Measurements from ENCODE around the gene TSPAN14.
"Not testable (repeated sequence)": the region's sequence is repeated elsewhere in the genome, so short reads cannot be mapped to it uniquely, and the experiment has no call there.

Gene TSPAN14

GRCh38 chr10:80530251-80530650 lies 76.1 kb downstream of the TSPAN14 start:
- no peak for DNase-seq

- DNase-seq = no peak
Observed at GRCh38 chr10:80530816-80531215, 76.7 kb downstream of the TSPAN14 start.

- no peak for DNase-seq
Observed at GRCh38 chr10:80532571-80532970, 78.5 kb downstream of the TSPAN14 start.

GRCh38 chr10:80534059-80534458 lies 79.9 kb downstream of the TSPAN14 start:
- not testable (repeated sequence) for DNase-seq

- not testable (repeated sequence) for DNase-seq
Observed at GRCh38 chr10:80534646-80535045, 80.5 kb downstream of the TSPAN14 start.

GRCh38 chr10:80535671-80536360 lies 81.7 kb downstream of the TSPAN14 start:
- DNase-seq = no peak

GRCh38 chr10:80536361-80536835 lies 82.3 kb downstream of the TSPAN14 start:
- no peak for DNase-seq

- DNase-seq = no peak
Observed at GRCh38 chr10:80537086-80537735, 83.1 kb downstream of the TSPAN14 start.

- no peak for DNase-seq
Observed at GRCh38 chr10:80537736-80538480, 83.8 kb downstream of the TSPAN14 start, which contains the start of gene SH2D4B. Gene SH2D4B (plus strand): TSS chr10:80537902. CDS start chr10:80538332, 430 bp downstream.

GRCh38 chr10:80538481-80539185 lies 84.5 kb downstream of the TSPAN14 start:
- DNase-seq = no peak

GRCh38 chr10:80539421-80540031 lies 85.4 kb downstream of the TSPAN14 start:
- DNase-seq = no peak

GRCh38 chr10:80540136-80540535 lies 86.0 kb downstream of the TSPAN14 start:
- no peak for DNase-seq

- DNase-seq = no peak
Observed at GRCh38 chr10:80540618-80540980, 86.5 kb downstream of the TSPAN14 start.

- no peak for DNase-seq
Observed at GRCh38 chr10:80540981-80541750, 87.1 kb downstream of the TSPAN14 start.

- no peak for DNase-seq
Observed at GRCh38 chr10:80542053-80542452, 87.9 kb downstream of the TSPAN14 start.

GRCh38 chr10:80542652-80543318 lies 88.7 kb downstream of the TSPAN14 start:
- no peak for DNase-seq

GRCh38 chr10:80543319-80543672 lies 89.2 kb downstream of the TSPAN14 start:
- DNase-seq = not testable (repeated sequence)

GRCh38 chr10:80544316-80544953 lies 90.3 kb downstream of the TSPAN14 start:
- DNase-seq = no peak

- no peak for DNase-seq
Observed at GRCh38 chr10:80545258-80545881, 91.3 kb downstream of the TSPAN14 start.

GRCh38 chr10:80552151-80552646 lies 98.1 kb downstream of the TSPAN14 start:
- DNase-seq = peak in 1 of 2 experiments; percentile 23

Measured in NCI-H187 (cell line).